Esophagus muscularis mucosa (tissue), 4 donors: Measurements from ENCODE around the gene AKT2. TPM values are rescaled to one million over a fixed set of nuclear protein-coding genes. Genes with fewer than 3 reads are reported as not detected.
A peak's percentile ranks its signal among the peaks of the same experiment; 100 is the strongest.

Source experiments
- DNase-seq: peaks from one replicate; pipeline ENCODE4 v3.0.0-alpha.2; 2017; ENCODE audit errors: extremely low spot score
- H3K27ac ChIP-seq, 4 donors: fragments of 200-600 bp; sonication (generic); replicated peaks in 1 of 4; 1 replicate in 3 of 4; 2 replicates in 1 of 4; pipeline ENCODE4 v1.5.1; 2016 to 2019; ENCODE audit warnings: mild to moderate bottlenecking in 1 of 4
- H3K27me3 ChIP-seq, 4 donors: fragments of 200-600 bp; sonication (generic); one replicate each; pipeline versions ENCODE4 v1.5.1 to v1.6.0; 2016 to 2019
- H3K36me3 ChIP-seq, 4 donors: fragments of 200-600 bp; sonication (generic); one replicate each; pipeline ENCODE4 v1.5.1; 2016 to 2019
- H3K4me1 ChIP-seq, 4 donors: fragments of 200-600 bp; sonication (generic); one replicate each; pipeline ENCODE4 v1.5.1; 2016 to 2019
- H3K4me3 ChIP-seq, 4 donors: fragments of 200-600 bp; sonication (generic); 1 replicate in 2 of 4; 2 replicates in 2 of 4; pipeline ENCODE4 v1.5.1; 2016 to 2019; ENCODE audit warnings: mild to moderate bottlenecking in 4 of 4, moderate library complexity in 1 of 4
- H3K9me3 ChIP-seq, 4 donors: fragments of 200-600 bp; sonication (generic); 1 replicate in 3 of 4; 2 replicates in 1 of 4; pipeline ENCODE4 v1.5.1; 2016 to 2019
- EP300 ChIP-seq: sonication (generic); formaldehyde crosslinking; IDR thresholded peaks from one replicate; pipeline ENCODE4 v1.6.1; 2017; ENCODE audit warnings: antibody characterized with exemption
- POLR2A ChIP-seq: fragments of 450-650 bp; IDR thresholded peaks from one replicate; pipeline ENCODE4 v1.6.1; 2017; ENCODE audit warnings: antibody characterized with exemption, moderate library complexity, mild to moderate bottlenecking, low read depth
- POLR2AphosphoS5 ChIP-seq, 2 donors: sonication (generic); formaldehyde crosslinking; IDR thresholded peaks; one replicate each; pipeline ENCODE4 v1.6.1; 2017; ENCODE audit warnings: antibody characterized with exemption in 2 of 2
- WGBS: methylation state at CpG from one replicate; pipeline ENCODE4 v1.1.5; 2018; 5-methylcytosine and 5-hydroxymethylcytosine counted together
- intact Hi-C: fragments of 100-400 bp; cut with DNase I; formaldehyde crosslinking; loops from one replicate; pipeline ENCODE4 v1.15.1; 2023
- total RNA-seq, 4 donors: library from RNA; depleted of rRNA; stranded (reverse); fragments of >200 nt; gene quantifications; one replicate each; pipeline versions ENCODE4 v1.1.0 to v1.2.1, GENCODE V29; 2016
- TF ChIP-seq, protein P1 (sequence below), 3 experiments: fragments of 200-600 bp in 2 of 3; fragments of 450-650 bp in 1 of 3; sonication (generic) in 2 of 3; IDR thresholded peaks; one replicate each; pipeline ENCODE4 v1.5.1; 2017 to 2019; ENCODE audit warnings: antibody characterized with exemption in 3 of 3, mild to moderate bottlenecking in 2 of 3, moderate library complexity in 1 of 3

Gene AKT2
- total RNA-seq, 4 donors from 2014 or later = 53.3 to 82.1 (median 64.0) TPM

DNA sequence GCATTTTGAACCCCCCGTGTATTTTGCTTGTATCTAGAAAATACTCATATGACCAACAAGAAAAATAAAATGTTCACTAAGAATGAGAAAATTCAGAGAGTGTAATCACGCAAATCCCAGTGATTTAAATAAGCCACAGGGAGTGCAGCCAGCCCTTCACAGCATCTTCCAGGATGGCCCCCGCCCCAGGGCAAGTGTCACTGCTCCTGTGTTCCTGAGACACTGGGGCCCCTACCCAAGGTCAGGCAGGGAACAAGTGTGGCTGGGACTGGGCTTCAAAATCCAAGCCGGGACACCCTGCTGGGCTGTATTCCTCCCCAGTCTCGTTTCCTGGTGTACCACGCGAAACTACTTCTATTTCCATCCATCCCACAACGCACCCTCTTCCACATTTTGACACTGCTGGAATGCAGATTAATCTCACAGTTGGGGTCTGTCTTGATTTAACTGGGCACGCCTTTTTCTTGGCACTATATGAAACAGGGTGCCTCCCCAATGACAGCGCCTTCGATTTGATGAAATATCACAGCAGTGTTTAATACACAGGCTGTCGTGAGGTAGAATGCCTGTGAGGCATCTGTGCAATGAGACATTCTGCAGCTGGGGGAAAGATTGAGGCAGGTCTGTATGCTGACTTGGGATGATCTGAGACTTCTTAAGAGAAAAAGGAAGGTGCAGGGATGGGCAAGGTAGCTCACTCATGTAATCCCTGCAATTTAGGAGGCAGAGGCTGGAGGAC is 40.4 kb downstream of the AKT2 start:
- WGBS = 53% methylated on average over 11 of the region's 12 CpGs
- H3K27me3 ChIP-seq = no peaks in the 10 kb centered on the region
- TF ChIP-seq POLR2A (no peak), EP300 (no peak), POLR2AphosphoS5 (IDR thresholded peaks at IDR 0.05) (no peak)
- TF ChIP-seq, protein P1, sequence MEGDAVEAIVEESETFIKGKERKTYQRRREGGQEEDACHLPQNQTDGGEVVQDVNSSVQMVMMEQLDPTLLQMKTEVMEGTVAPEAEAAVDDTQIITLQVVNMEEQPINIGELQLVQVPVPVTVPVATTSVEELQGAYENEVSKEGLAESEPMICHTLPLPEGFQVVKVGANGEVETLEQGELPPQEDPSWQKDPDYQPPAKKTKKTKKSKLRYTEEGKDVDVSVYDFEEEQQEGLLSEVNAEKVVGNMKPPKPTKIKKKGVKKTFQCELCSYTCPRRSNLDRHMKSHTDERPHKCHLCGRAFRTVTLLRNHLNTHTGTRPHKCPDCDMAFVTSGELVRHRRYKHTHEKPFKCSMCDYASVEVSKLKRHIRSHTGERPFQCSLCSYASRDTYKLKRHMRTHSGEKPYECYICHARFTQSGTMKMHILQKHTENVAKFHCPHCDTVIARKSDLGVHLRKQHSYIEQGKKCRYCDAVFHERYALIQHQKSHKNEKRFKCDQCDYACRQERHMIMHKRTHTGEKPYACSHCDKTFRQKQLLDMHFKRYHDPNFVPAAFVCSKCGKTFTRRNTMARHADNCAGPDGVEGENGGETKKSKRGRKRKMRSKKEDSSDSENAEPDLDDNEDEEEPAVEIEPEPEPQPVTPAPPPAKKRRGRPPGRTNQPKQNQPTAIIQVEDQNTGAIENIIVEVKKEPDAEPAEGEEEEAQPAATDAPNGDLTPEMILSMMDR (IDR thresholded peaks at IDR 0.05) = no peak
- H3K4me3 ChIP-seq = no peak overlapping the region
- H3K36me3 ChIP-seq = peaks cover 23 to 51% (median 35%) of the 10 kb centered on the region in 4 donors
- peaks cover 33 to 62% (median 50%) of the 10 kb centered on the region in 4 donors for H3K4me1 ChIP-seq
- no peak for DNase-seq
- H3K27ac ChIP-seq = no peak overlapping the region
- intact Hi-C loops = no loop called here
- H3K9me3 ChIP-seq = no peaks in the 10 kb centered on the region

DNA sequence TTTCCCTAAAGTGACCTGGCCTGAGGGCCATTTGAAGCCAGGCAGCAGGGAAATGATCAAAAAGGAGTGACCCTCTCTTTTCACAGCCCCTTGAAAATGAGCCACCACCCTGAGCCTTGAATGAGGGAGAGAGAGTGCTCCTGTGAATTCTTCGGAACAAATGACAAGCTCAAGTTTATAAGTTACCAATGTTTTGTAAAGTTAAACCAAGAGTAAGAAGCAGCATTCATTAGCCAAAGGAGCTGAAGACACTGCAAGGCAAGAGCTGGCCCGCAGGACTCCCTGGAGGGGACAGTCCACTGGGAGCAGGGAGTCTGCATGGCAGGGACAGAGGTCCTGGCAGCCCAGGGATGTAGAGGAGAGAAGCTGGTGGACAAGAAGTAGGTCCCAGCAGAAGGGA is 42.0 kb downstream of the AKT2 start:
- Histone ChIP-seq H3K27me3 (no peaks in the 10 kb centered on the region), H3K4me1 (peaks cover 33 to 55% (median 50%) of the 10 kb centered on the region in 4 donors), H3K9me3 (no peaks in the 10 kb centered on the region), H3K36me3 (peaks cover 35 to 55% (median 44%) of the 10 kb centered on the region in 4 donors), H3K27ac (no peak overlapping the region), H3K4me3 (no peak overlapping the region)
- intact Hi-C loops = no loop called here
- DNase-seq = no peak
- 100% methylated on average over 2 of the region's 2 CpGs for WGBS
- TF ChIP-seq EP300 (no peak), POLR2A (no peak), POLR2AphosphoS5 (IDR thresholded peaks at IDR 0.05) (no peak)
- TF ChIP-seq, protein P1 (IDR thresholded peaks at IDR 0.05) = no peak

DNA sequence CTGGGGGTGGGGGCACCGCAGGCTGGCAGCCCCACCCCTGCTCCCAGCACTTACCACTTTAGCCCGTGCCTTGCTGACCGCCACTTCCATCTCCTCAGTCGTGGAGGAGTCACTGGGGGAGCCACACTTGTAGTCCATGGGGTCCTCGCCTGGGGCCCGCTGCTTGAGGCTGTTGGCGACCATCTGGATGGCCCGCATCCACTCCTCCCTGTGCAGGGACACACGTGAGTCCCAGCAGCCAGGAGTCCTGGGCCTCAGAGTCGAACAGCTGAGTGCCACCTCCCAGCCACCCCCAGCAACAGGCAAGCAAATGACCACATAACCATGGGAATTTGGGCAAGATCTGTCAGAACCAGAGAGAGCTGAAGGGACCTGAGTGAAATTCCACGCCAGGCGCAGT is 42.7 kb downstream of the AKT2 start:
- Histone ChIP-seq H3K9me3 (no peaks in the 10 kb centered on the region), H3K27ac (peak overlapping the region in 3 of 4 donors; percentile 25 to 53 (median 41)), H3K27me3 (no peaks in the 10 kb centered on the region), H3K4me1 (peaks cover 33 to 48% (median 46%) of the 10 kb centered on the region in 4 donors), H3K36me3 (peaks cover 42 to 56% (median 47%) of the 10 kb centered on the region in 4 donors), H3K4me3 (no peak overlapping the region)
- 88% methylated on average over 4 of the region's 12 CpGs for WGBS
- no peak for DNase-seq
- intact Hi-C loops = no loop called here
- TF ChIP-seq POLR2AphosphoS5 (IDR thresholded peaks at IDR 0.05) = no peak
- TF ChIP-seq EP300 = no peak
- no peak for TF ChIP-seq POLR2A
- TF ChIP-seq, protein P1 (IDR thresholded peaks at IDR 0.05) = no peak

DNA sequence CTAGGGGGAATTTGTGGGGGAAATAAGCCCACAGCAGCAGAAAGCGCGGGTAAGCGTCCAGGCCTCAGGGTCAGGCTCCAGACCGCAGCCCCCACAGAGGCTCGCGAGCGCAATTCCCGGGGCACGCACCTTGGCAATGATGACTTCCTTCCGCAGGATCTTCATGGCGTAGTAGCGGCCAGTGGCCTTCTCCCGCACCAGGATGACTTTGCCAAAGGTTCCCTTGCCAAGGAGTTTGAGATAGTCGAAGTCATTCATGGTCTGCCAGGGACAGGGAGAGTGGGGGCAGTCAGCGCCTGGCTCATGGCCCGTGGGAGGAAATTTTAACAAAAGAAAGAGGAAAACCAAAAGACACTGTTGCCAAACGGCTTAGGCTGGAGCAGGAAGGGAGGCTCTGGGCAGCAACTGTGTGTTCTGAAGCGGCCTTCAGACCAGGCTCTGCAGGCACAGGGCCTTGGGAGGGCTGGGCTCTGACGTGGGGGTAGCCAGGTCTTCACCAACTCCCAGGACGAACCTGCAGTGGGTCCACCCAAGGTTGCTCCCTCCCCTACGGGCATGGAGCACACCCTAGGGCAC is 43.2 kb downstream of the AKT2 start:
- no peak for DNase-seq
- no peaks in the 10 kb centered on the region for H3K27me3 ChIP-seq
- peak overlapping the region in 3 of 4 donors; percentile 52 to 58 (median 58) for H3K27ac ChIP-seq
- peaks cover 31 to 48% (median 42%) of the 10 kb centered on the region in 4 donors for H3K4me1 ChIP-seq
- intact Hi-C loops = no loop called here
- 66% methylated on average over 18 of the region's 21 CpGs for WGBS
- H3K36me3 ChIP-seq = peaks cover 45 to 58% (median 52%) of the 10 kb centered on the region in 4 donors
- TF ChIP-seq, protein P1 (IDR thresholded peaks at IDR 0.05) = no peak
- TF ChIP-seq POLR2AphosphoS5 (IDR thresholded peaks at IDR 0.05) = peak; percentile 35 to 58
- H3K9me3 ChIP-seq = no peaks in the 10 kb centered on the region
- H3K4me3 ChIP-seq = no peak overlapping the region
